ENCODE measurements around the gene UNC13D. TPM values are rescaled to one million over a fixed set of nuclear protein-coding genes. Genes with fewer than 3 reads are reported as not detected.

Gene UNC13D
- total RNA-seq, 2 experiments from 2014 or later: 162 to 165 TPM

GRCh38 chr17:75777296-75777922 is 66.8 kb downstream of the UNC13D start:
- CTCF ChIA-PET: interaction anchor here (0.6 to 4.3 kb wide), 8 partner anchors 10 to 52 kb away, joined by 3 to 14 read pairs (median 4); partner anchors contain the start of gene GALK1

More at GRCh38 chr17:75777296-75777922, 66.8 kb downstream of the UNC13D start:
- POLR2A ChIA-PET: interaction anchor here (1.0 to 5.3 kb wide), 10 partner anchors 9 to 119 kb away, joined by 3 to 36 read pairs (median 4); partner anchors contain the start of genes GALK1 and WBP2

Other genes starting within 250 kb of the UNC13D start
- gene SMIM5, start 211.0 kb downstream of the UNC13D start, total RNA-seq: under 1 TPM in 1 of 2 experiments, not detected in 1; 0.25 TPM
- 10 to 100 TPM; 27.6 to 29.5 TPM for gene RECQL5, start 177.2 kb downstream of the UNC13D start, total RNA-seq
- gene SAP30BP, start 177.1 kb downstream of the UNC13D start, total RNA-seq: 100 to 1,000 TPM in 1 of 2 experiments, 10 to 100 TPM in 1; 98.1 to 103 TPM
- gene ITGB4, start 122.9 kb downstream of the UNC13D start, total RNA-seq: 1 to 10 TPM; 1.5 to 1.9 TPM
- gene GALK1, start 79.2 kb downstream of the UNC13D start, total RNA-seq: 10 to 100 TPM; 42.2 to 44.3 TPM
- gene UNK, start 59.6 kb downstream of the UNC13D start, total RNA-seq: 10 to 100 TPM; 25.3 to 29.1 TPM
- gene WBP2, start 10.9 kb upstream of the UNC13D start, total RNA-seq: 10 to 100 TPM; 47.8 to 52.9 TPM
- gene TRIM47, start 34.2 kb upstream of the UNC13D start, total RNA-seq: 10 to 100 TPM; 15.6 to 17.5 TPM
- gene TRIM65, start 52.5 kb upstream of the UNC13D start, total RNA-seq: 10 to 100 TPM; 39.4 to 39.5 TPM
- gene MRPL38, start 60.5 kb upstream of the UNC13D start, total RNA-seq: 100 to 1,000 TPM; 162 to 166 TPM
- gene FBF1, start 96.6 kb upstream of the UNC13D start, total RNA-seq: 10 to 100 TPM; 21.9 to 23.6 TPM
- gene ACOX1, start 134.8 kb upstream of the UNC13D start, total RNA-seq: 10 to 100 TPM; 28.4 to 33.7 TPM
- gene TEN1, start 134.8 kb upstream of the UNC13D start, total RNA-seq: 10 to 100 TPM; 15.0 to 15.8 TPM
- 1 to 10 TPM; 4.1 to 5.1 TPM for gene CDK3, start 156.5 kb upstream of the UNC13D start, total RNA-seq
- gene EVPL, start 182.9 kb upstream of the UNC13D start, total RNA-seq: under 1 TPM; 0.10 to 0.21 TPM
- gene SRP68, start 228.1 kb upstream of the UNC13D start, total RNA-seq: 100 to 1,000 TPM; 130 to 132 TPM
- 1 to 10 TPM; 2.2 to 3.1 TPM for gene GALR2, start 230.4 kb upstream of the UNC13D start, total RNA-seq
- 1 to 10 TPM; 2.6 to 3.0 TPM for gene ZACN, start 234.8 kb upstream of the UNC13D start, total RNA-seq